Loucy (cell line): Measurements from ENCODE around the gene NOTCH2.
"Not testable (repeated sequence)": the region's sequence is repeated elsewhere in the genome, so short reads cannot be mapped to it uniquely, and the experiment has no call there.

Experiments used
- H2AFZ ChIP-seq: fragments of 200-600 bp; sonication (generic); 2 replicates; pipeline ENCODE4 v1.6.0; 2016; ENCODE audit warnings: antibody characterized with exemption, mild to moderate bottlenecking, low read length, moderate library complexity
- H3F3A ChIP-seq: fragments of 200-600 bp; 2 replicates; pipeline ENCODE4 v1.6.0; 2016; ENCODE audit warnings: antibody characterized with exemption, low read depth, mild to moderate bottlenecking
- H3K27me3 ChIP-seq: fragments of 200-600 bp; sonication (generic); 2 replicates; pipeline ENCODE4 v1.6.1; 2014; ENCODE audit warnings: low read length, mild to moderate bottlenecking; ENCODE audit not compliant: insufficient read depth, poor library complexity, severe bottlenecking
- H3K36me3 ChIP-seq: fragments of 200-600 bp; sonication (generic); 2 replicates; pipeline ENCODE4 v1.6.1; 2016; ENCODE audit warnings: low read length; ENCODE audit not compliant: insufficient read depth
- H3K4me1 ChIP-seq: fragments of 200-600 bp; sonication (generic); 2 replicates; pipeline ENCODE4 v1.5.1; 2014; ENCODE audit warnings: low read length, mild to moderate bottlenecking; ENCODE audit not compliant: insufficient read depth, poor library complexity, severe bottlenecking
- H3K4me2 ChIP-seq: fragments of 200-600 bp; sonication (generic); 2 replicates; pipeline ENCODE4 v1.6.0; 2014; ENCODE audit warnings: antibody characterized with exemption, low read length, low read depth, mild to moderate bottlenecking; ENCODE audit not compliant: poor library complexity, severe bottlenecking
- H3K4me3 ChIP-seq: fragments of 200-600 bp; sonication (generic); 2 replicates; pipeline ENCODE4 v1.5.1; 2014; ENCODE audit warnings: low read length, mild to moderate bottlenecking, mixed read lengths; ENCODE audit not compliant: poor library complexity, severe bottlenecking
- H3K79me2 ChIP-seq: fragments of 200-600 bp; sonication (generic); 2 replicates; pipeline ENCODE4 v1.6.1; 2014; ENCODE audit warnings: low read length; ENCODE audit not compliant: insufficient read depth
- H3K9ac ChIP-seq: fragments of 200-600 bp; sonication (generic); 2 replicates; pipeline ENCODE4 v1.6.0; 2014; ENCODE audit warnings: mild to moderate bottlenecking, low read depth, low read length, moderate library complexity; ENCODE audit not compliant: poor library complexity, severe bottlenecking
- H3K9me2 ChIP-seq: fragments of 200-600 bp; sonication (generic); replicated peaks from 2 replicates; pipeline ENCODE4 v1.6.1; 2016; ENCODE audit warnings: low read depth, low read length, mixed read lengths
- H3K9me3 ChIP-seq: fragments of 200-600 bp; sonication (generic); 2 replicates; pipeline ENCODE4 v1.6.1; 2014; ENCODE audit warnings: mild to moderate bottlenecking, antibody characterized with exemption, low read length, low read depth; ENCODE audit not compliant: insufficient read depth
- H4K20me1 ChIP-seq: fragments of 200-600 bp; sonication (generic); 2 replicates; pipeline ENCODE4 v1.6.0; 2014; ENCODE audit warnings: antibody characterized with exemption, low read length, mild to moderate bottlenecking; ENCODE audit not compliant: insufficient read depth, poor library complexity, severe bottlenecking

NOTCH2 gene

GRCh38 chr1:120109656-120110055, 40.2 kb upstream of the NOTCH2 start:
- not testable (repeated sequence) for H3K9ac ChIP-seq, H3K79me2 ChIP-seq, H3K9me2 ChIP-seq, H3K4me3 ChIP-seq, H3K4me2 ChIP-seq, H3K9me3 ChIP-seq, H3K4me1 ChIP-seq, H4K20me1 ChIP-seq, H2AFZ ChIP-seq, H3K27me3 ChIP-seq, H3F3A ChIP-seq, H3K36me3 ChIP-seq

GRCh38 chr1:120109180-120109579, 39.7 kb upstream of the NOTCH2 start:
- H3K9me2 ChIP-seq, H3K4me2 ChIP-seq, H3K79me2 ChIP-seq, H3K36me3 ChIP-seq, H2AFZ ChIP-seq, H3K4me1 ChIP-seq, H3F3A ChIP-seq, H3K4me3 ChIP-seq, H3K9me3 ChIP-seq, H3K9ac ChIP-seq, H3K27me3 ChIP-seq, H4K20me1 ChIP-seq: not testable (repeated sequence)

GRCh38 chr1:120105288-120105687, 35.8 kb upstream of the NOTCH2 start:
- H3F3A ChIP-seq, H3K36me3 ChIP-seq: not testable (repeated sequence)

GRCh38 chr1:120103768-120104167, 34.3 kb upstream of the NOTCH2 start:
- H3K27me3 ChIP-seq, H4K20me1 ChIP-seq, H2AFZ ChIP-seq: not testable (repeated sequence)

More at GRCh38 chr1:120105288-120105687, 35.8 kb upstream of the NOTCH2 start:
- H3K79me2 ChIP-seq, H3K4me2 ChIP-seq, H2AFZ ChIP-seq, H4K20me1 ChIP-seq, H3K27me3 ChIP-seq, H3K9me3 ChIP-seq, H3K9ac ChIP-seq, H3K4me3 ChIP-seq, H3K4me1 ChIP-seq, H3K9me2 ChIP-seq: not testable (repeated sequence)

GRCh38 chr1:120101593-120101992, 32.1 kb upstream of the NOTCH2 start:
- H2AFZ ChIP-seq, H3K27me3 ChIP-seq: not testable (repeated sequence)

More at GRCh38 chr1:120103768-120104167, 34.3 kb upstream of the NOTCH2 start:
- H3K9me3 ChIP-seq, H3K36me3 ChIP-seq, H3K4me2 ChIP-seq, H3K9ac ChIP-seq, H3K4me1 ChIP-seq, H3K9me2 ChIP-seq, H3K79me2 ChIP-seq, H3K4me3 ChIP-seq, H3F3A ChIP-seq: not testable (repeated sequence)

GRCh38 chr1:120100590-120100989, 31.1 kb upstream of the NOTCH2 start:
- H3K79me2 ChIP-seq, H2AFZ ChIP-seq, H3K4me1 ChIP-seq, H3K9ac ChIP-seq, H3K4me3 ChIP-seq, H3F3A ChIP-seq, H3K9me2 ChIP-seq, H4K20me1 ChIP-seq, H3K9me3 ChIP-seq, H3K27me3 ChIP-seq, H3K36me3 ChIP-seq, H3K4me2 ChIP-seq: not testable (repeated sequence)

More at GRCh38 chr1:120101593-120101992, 32.1 kb upstream of the NOTCH2 start:
- not testable (repeated sequence) for H4K20me1 ChIP-seq, H3K9me3 ChIP-seq, H3K9me2 ChIP-seq, H3K9ac ChIP-seq, H3K4me3 ChIP-seq, H3K4me2 ChIP-seq, H3K36me3 ChIP-seq, H3K79me2 ChIP-seq, H3F3A ChIP-seq, H3K4me1 ChIP-seq

- not testable (repeated sequence) for H3K36me3 ChIP-seq, H3K4me2 ChIP-seq, H3K4me1 ChIP-seq, H2AFZ ChIP-seq, H3F3A ChIP-seq, H3K27me3 ChIP-seq, H3K4me3 ChIP-seq, H3K79me2 ChIP-seq, H3K9ac ChIP-seq, H3K9me3 ChIP-seq, H3K9me2 ChIP-seq, H4K20me1 ChIP-seq
These were observed 29.7 kb upstream of the NOTCH2 start for GRCh38 chr1:120098986-120099759.
